ENCODE measurements around the gene ZNF343.

GRCh38 chr20:2538931-2539720 lies 30.4 kb upstream of the ZNF343 start:
- TF ChIP-seq POLR2A (IDR thresholded peaks at IDR 0.05; ENCODE audit: low read depth, low read length): no peak
- TF ChIP-seq, protein P1, sequence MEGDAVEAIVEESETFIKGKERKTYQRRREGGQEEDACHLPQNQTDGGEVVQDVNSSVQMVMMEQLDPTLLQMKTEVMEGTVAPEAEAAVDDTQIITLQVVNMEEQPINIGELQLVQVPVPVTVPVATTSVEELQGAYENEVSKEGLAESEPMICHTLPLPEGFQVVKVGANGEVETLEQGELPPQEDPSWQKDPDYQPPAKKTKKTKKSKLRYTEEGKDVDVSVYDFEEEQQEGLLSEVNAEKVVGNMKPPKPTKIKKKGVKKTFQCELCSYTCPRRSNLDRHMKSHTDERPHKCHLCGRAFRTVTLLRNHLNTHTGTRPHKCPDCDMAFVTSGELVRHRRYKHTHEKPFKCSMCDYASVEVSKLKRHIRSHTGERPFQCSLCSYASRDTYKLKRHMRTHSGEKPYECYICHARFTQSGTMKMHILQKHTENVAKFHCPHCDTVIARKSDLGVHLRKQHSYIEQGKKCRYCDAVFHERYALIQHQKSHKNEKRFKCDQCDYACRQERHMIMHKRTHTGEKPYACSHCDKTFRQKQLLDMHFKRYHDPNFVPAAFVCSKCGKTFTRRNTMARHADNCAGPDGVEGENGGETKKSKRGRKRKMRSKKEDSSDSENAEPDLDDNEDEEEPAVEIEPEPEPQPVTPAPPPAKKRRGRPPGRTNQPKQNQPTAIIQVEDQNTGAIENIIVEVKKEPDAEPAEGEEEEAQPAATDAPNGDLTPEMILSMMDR (IDR thresholded peaks at IDR 0.05; ENCODE audit: extremely low read depth in 1 of 2, insufficient read depth in 1 of 2, low read depth in 1 of 2, low read length in 2 of 2): no peak
- TF ChIP-seq, protein P2, sequence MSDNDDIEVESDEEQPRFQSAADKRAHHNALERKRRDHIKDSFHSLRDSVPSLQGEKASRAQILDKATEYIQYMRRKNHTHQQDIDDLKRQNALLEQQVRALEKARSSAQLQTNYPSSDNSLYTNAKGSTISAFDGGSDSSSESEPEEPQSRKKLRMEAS (IDR thresholded peaks at IDR 0.05; ENCODE audit: insufficient read depth, insufficient read length): no peak
